K562 (cell line): ENCODE measurements around the gene E2F1. TPM values are rescaled to one million over a fixed set of nuclear protein-coding genes. Genes with fewer than 3 reads are reported as not detected.
A peak's percentile ranks its signal among the peaks of the same experiment; 100 is the strongest.

Experiments used
- FOXA3 ChIP-seq, 2 experiments: fragments of 450-650 bp in 1 of 2; sonication (generic) in 1 of 2; formaldehyde crosslinking; IDR thresholded peaks in 1 of 2; conservative IDR thresholded peaks in 1 of 2; 2 replicates each; pipeline versions ENCODE4 v1.4.0 to v1.8.0; 2020 to 2022; ENCODE audit warnings: mild to moderate bottlenecking in 2 of 2, missing genetic modification reagents in 1 of 2
- GATAD2A ChIP-seq: fragments of 450-650 bp; IDR thresholded peaks from 2 replicates; pipeline ENCODE4 v1.6.1; 2017
- IFI16 ChIP-seq: fragments of 250-450 bp; sonication (Bioruptor Pico); IDR thresholded peaks from 2 replicates; pipeline ENCODE4 v2.1.2; 2022; ENCODE audit warnings: mild to moderate bottlenecking, inconsistent platforms
- L3MBTL2 ChIP-seq: fragments of 450-650 bp; IDR thresholded peaks from 2 replicates; pipeline ENCODE4 v1.6.1; 2016; ENCODE audit warnings: mild to moderate bottlenecking, moderate library complexity
- PHTF2 ChIP-seq: fragments of 250-450 bp; sonication (Bioruptor Pico); IDR thresholded peaks from 2 replicates; pipeline ENCODE4 v1.5.0; 2021; ENCODE audit warnings: mild to moderate bottlenecking
- PPARD ChIP-seq: fragments of 250-450 bp; sonication (Bioruptor Pico); IDR thresholded peaks from 2 replicates; pipeline ENCODE4 v1.8.0; 2022; ENCODE audit warnings: inconsistent platforms, mild to moderate bottlenecking, moderate library complexity
- PTRF ChIP-seq: fragments of 450-650 bp; IDR thresholded peaks from 2 replicates; pipeline ENCODE4 v1.6.1; 2016; ENCODE audit warnings: mild to moderate bottlenecking, missing genetic modification characterization, missing compliant biosample characterization
- RBM14 ChIP-seq: fragments of 200-400 bp; formaldehyde crosslinking; IDR thresholded peaks from 2 replicates; pipeline ENCODE4 v1.6.1; 2018; ENCODE audit warnings: low read depth, mild to moderate bottlenecking, low read length, moderate library complexity, borderline replicate concordance; ENCODE audit not compliant: insufficient read depth
- RBM25 ChIP-seq: fragments of 200-400 bp; formaldehyde crosslinking; IDR thresholded peaks from 2 replicates; pipeline ENCODE4 v1.6.1; 2018; ENCODE audit warnings: low read length, low read depth, moderate library complexity; ENCODE audit not compliant: severe bottlenecking
- SETDB1 ChIP-seq: IDR thresholded peaks from one replicate; pipeline ENCODE4 v1.6.1; 2012; ENCODE audit warnings: low read length, control low read depth, inconsistent platforms
- TEAD1 ChIP-seq, 2 experiments: fragments of 450-650 bp in 1 of 2; sonication (generic) in 1 of 2; formaldehyde crosslinking; IDR thresholded peaks; 2 replicates each; pipeline versions ENCODE4 v1.4.0 to v1.8.0; 2020 to 2022; ENCODE audit warnings: mild to moderate bottlenecking in 2 of 2, missing genetic modification reagents in 1 of 2
- YY1 ChIP-seq, 3 experiments: IDR thresholded peaks; 2 replicates each; pipeline ENCODE4 v1.6.1; 2011; ENCODE audit warnings: low read length in 2 of 3, mild to moderate bottlenecking in 2 of 3, moderate library complexity in 2 of 3, borderline replicate concordance in 1 of 3, control low read depth in 1 of 3, low read depth in 1 of 3; ENCODE audit not compliant: insufficient read depth in 3 of 3, insufficient replicate concordance in 2 of 3, control insufficient read depth in 1 of 3, insufficient read length in 1 of 3; ENCODE audit errors: extremely low read depth in 1 of 3
- ZBED1 ChIP-seq: IDR thresholded peaks from 2 replicates; pipeline ENCODE4 v1.6.1; 2014
- ZBTB7A ChIP-seq: IDR thresholded peaks from 2 replicates; pipeline ENCODE4 v1.6.1; 2011; ENCODE audit warnings: low read depth, mild to moderate bottlenecking, low read length, moderate library complexity, borderline replicate concordance; ENCODE audit not compliant: control insufficient read depth
- ZC3H4 ChIP-seq: sonication (generic); formaldehyde crosslinking; IDR thresholded peaks from 2 replicates; pipeline ENCODE4 v1.9.0; 2021; ENCODE audit warnings: missing genetic modification reagents, borderline replicate concordance
- ZNF143 ChIP-seq: sonication (generic); formaldehyde crosslinking; IDR thresholded peaks from 2 replicates; pipeline ENCODE4 v1.9.0; 2022; ENCODE audit warnings: mild to moderate bottlenecking, missing genetic modification reagents
- ZNF316 ChIP-seq: fragments of 450-650 bp; IDR thresholded peaks from 2 replicates; pipeline ENCODE4 v1.6.1; 2016
- polyA plus RNA-seq, 8 experiments: library from polyadenylated mRNA; depleted of rRNA in 4 of 8; stranded (reverse) in 5 of 8; unstranded in 3 of 8; fragments of >200 nt; fragmentation: Nextera tagmentation in 2 of 8; fragmentation: Illumina TruSeq in 1 of 8; extraction: Ambion mirVana in 2 of 8; extraction: Trizol in 1 of 8; gene quantifications; 2 replicates each; pipeline versions ENCODE4 v1.2.1 to v1.2.3, GENCODE V29; 2011 to 2014; ENCODE audit warnings: inconsistent platforms in 1 of 8, missing spikeins in 1 of 8
- total RNA-seq, 7 experiments: library from RNA; depleted of rRNA in 6 of 7; stranded (reverse); fragments of >200 nt in 6 of 7; fragmentation: Illumina TruSeq in 2 of 7; extraction: Trizol in 2 of 7; gene quantifications; 2 replicates each; pipeline versions ENCODE4 v1.2.1 to v1.2.3, GENCODE V29; 2011 to 2021; ENCODE audit warnings: low replicate concordance in 1 of 7
- TF ChIP-seq, protein P1 (sequence below): fragments of 450-650 bp; formaldehyde crosslinking; IDR thresholded peaks from 2 replicates; pipeline ENCODE4 v1.4.0; 2022; ENCODE audit warnings: missing genetic modification characterization
- TF ChIP-seq, protein P2 (sequence below): sonication (generic); formaldehyde crosslinking; IDR thresholded peaks from 2 replicates; pipeline ENCODE4 v1.8.1; 2023; ENCODE audit warnings: mild to moderate bottlenecking, missing genetic modification reagents
- TF ChIP-seq, protein P3 (sequence below), 2 experiments: IDR thresholded peaks; 2 replicates each; pipeline ENCODE4 v1.6.1; 2011; ENCODE audit warnings: borderline replicate concordance in 1 of 2, control low read depth in 1 of 2, low read depth in 1 of 2, low read length in 1 of 2, mild to moderate bottlenecking in 1 of 2, mixed read lengths in 1 of 2, moderate library complexity in 1 of 2; ENCODE audit not compliant: insufficient read depth in 1 of 2, insufficient read length in 1 of 2, poor library complexity in 1 of 2, severe bottlenecking in 1 of 2; ENCODE audit errors: extremely low read depth in 1 of 2
- TF ChIP-seq, protein P4 (sequence below): fragments of 250-450 bp; sonication (Bioruptor Pico); IDR thresholded peaks from 2 replicates; pipeline ENCODE4 v1.5.0; 2020; ENCODE audit warnings: mild to moderate bottlenecking, borderline replicate concordance

Gene E2F1
- total and polyA plus RNA-seq, 9 of the 15 experiments (the other 6 are each of a cell fraction or from before 2014, with no cell fraction given) = 0.14 to 30.6 (median 13.1) TPM

DNA sequence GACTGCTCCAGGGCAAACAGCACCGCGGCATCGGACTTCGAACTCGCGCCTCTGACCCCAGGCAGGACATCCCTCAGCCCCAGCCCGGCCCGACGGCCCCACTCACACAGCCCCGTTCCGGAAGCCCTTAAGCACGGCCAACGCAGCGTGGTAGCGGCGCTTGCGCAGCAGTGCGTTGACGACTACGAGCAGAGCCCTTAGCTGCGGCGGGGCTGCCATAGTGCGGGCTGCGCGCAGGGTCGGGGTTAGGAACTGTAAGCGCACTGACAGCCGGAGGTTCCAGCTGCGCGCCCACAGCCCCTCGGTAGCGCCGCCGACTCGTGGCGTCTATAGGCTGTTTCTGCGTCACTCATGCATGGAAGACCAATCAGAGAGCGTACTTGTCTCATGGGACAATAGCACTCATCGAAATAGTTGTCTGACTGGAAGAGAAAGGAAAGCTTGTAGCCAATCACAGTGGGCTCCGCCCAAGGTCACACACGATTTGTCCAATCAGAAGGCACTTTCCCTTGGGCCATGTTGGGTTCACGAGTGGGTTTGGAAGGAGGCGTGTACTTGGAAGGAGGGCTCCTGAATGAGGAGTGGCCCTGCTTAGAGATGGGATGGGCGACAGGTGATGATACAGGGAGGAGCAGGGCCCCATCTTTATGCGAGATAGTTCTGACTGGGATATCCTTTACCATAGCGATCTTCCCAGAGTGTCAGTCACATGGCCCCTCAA is 34.0 kb upstream of the E2F1 start, which contains the start of gene PXMP4 (continued):
- TF ChIP-seq, protein P1, sequence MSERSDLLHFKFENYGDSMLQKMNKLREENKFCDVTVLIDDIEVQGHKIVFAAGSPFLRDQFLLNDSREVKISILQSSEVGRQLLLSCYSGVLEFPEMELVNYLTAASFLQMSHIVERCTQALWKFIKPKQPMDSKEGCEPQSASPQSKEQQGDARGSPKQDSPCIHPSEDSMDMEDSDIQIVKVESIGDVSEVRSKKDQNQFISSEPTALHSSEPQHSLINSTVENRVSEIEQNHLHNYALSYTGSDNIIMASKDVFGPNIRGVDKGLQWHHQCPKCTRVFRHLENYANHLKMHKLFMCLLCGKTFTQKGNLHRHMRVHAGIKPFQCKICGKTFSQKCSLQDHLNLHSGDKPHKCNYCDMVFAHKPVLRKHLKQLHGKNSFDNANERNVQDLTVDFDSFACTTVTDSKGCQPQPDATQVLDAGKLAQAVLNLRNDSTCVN (CRISPR knock-in tag) = no peak
- TF ChIP-seq PPARD (CRISPR knock-in tag) (no peak), IFI16 (CRISPR knock-in tag) (no peak), ZBTB7A (peak; percentile 76; the same call in 1 of the 2 replicates), L3MBTL2 (peak; percentile 86), RBM14 (no peak), GATAD2A (no peak), ZNF143 (0 out of 2 replicates have a peak, but pooled peaks have one; percentile 36), PHTF2 (CRISPR knock-in tag) (no peak), YY1 (IDR thresholded peaks at IDR 0.05; ENCODE audit: borderline replicate concordance in 1 of 3, control insufficient read depth in 1 of 3, extremely low read depth in 1 of 3, insufficient read depth in 3 of 3, insufficient read length in 1 of 3, insufficient replicate concordance in 2 of 3, low read depth in 1 of 3, low read length in 2 of 3) (peak in 1 of 3 experiments; percentile 60), PTRF (tag) (0 out of 2 replicates have a peak, but pooled peaks have one; percentile 25), RBM25 (peak; percentile 95), ZNF316 (peak; percentile 77), FOXA3 (CRISPR knock-in tag; conservative IDR thresholded peaks at IDR 0.05 in 1 of 2, IDR thresholded peaks at IDR 0.05 in 1 of 2) (0 out of 4 replicates have a peak, but pooled peaks of 1 of the 2 experiments have one; percentile 48), TEAD1 (CRISPR knock-in tag; IDR thresholded peaks at IDR 0.05) (peak in 1 of 2 experiments; percentile 76; a peak in 1 of 4 replicates), ZC3H4 (CRISPR knock-in tag) (peak; percentile 75; the same call in 1 of the 2 replicates), ZBED1 (0 out of 2 replicates have a peak, but pooled peaks have one; percentile 11), SETDB1 (no peak)
- TF ChIP-seq, protein P2, sequence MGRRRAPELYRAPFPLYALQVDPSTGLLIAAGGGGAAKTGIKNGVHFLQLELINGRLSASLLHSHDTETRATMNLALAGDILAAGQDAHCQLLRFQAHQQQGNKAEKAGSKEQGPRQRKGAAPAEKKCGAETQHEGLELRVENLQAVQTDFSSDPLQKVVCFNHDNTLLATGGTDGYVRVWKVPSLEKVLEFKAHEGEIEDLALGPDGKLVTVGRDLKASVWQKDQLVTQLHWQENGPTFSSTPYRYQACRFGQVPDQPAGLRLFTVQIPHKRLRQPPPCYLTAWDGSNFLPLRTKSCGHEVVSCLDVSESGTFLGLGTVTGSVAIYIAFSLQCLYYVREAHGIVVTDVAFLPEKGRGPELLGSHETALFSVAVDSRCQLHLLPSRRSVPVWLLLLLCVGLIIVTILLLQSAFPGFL (CRISPR knock-in tag) = no peak
- TF ChIP-seq, protein P3, sequence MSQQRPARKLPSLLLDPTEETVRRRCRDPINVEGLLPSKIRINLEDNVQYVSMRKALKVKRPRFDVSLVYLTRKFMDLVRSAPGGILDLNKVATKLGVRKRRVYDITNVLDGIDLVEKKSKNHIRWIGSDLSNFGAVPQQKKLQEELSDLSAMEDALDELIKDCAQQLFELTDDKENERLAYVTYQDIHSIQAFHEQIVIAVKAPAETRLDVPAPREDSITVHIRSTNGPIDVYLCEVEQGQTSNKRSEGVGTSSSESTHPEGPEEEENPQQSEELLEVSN (IDR thresholded peaks at IDR 0.05; ENCODE audit: borderline replicate concordance in 1 of 2, extremely low read depth in 1 of 2, insufficient read depth in 1 of 2, insufficient read length in 1 of 2, low read depth in 1 of 2, low read length in 1 of 2, poor library complexity in 1 of 2, severe bottlenecking in 1 of 2) = peak in 1 of 2 experiments; percentile 39
- TF ChIP-seq, protein P4, sequence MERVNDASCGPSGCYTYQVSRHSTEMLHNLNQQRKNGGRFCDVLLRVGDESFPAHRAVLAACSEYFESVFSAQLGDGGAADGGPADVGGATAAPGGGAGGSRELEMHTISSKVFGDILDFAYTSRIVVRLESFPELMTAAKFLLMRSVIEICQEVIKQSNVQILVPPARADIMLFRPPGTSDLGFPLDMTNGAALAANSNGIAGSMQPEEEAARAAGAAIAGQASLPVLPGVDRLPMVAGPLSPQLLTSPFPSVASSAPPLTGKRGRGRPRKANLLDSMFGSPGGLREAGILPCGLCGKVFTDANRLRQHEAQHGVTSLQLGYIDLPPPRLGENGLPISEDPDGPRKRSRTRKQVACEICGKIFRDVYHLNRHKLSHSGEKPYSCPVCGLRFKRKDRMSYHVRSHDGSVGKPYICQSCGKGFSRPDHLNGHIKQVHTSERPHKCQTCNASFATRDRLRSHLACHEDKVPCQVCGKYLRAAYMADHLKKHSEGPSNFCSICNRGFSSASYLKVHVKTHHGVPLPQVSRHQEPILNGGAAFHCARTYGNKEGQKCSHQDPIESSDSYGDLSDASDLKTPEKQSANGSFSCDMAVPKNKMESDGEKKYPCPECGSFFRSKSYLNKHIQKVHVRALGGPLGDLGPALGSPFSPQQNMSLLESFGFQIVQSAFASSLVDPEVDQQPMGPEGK (CRISPR knock-in tag) = no peak
